Right hindlimb (tissue), 1 donor: Measurements from ENCODE around the gene PCLO.
"Not testable (repeated sequence)": the region's sequence is repeated elsewhere in the genome, so short reads cannot be mapped to it uniquely, and the experiment has no call there.

Experiments
- DNase-seq: peaks from one replicate; pipeline ENCODE4 v3.0.0-alpha.2; 2018

Gene PCLO

GRCh38 chr7:83141927-83142326 is 20.8 kb downstream of the PCLO start:
- DNase-seq = no peak

- no peak for DNase-seq
These were observed 31.8 kb downstream of the PCLO start for GRCh38 chr7:83130623-83131545.

DNA sequence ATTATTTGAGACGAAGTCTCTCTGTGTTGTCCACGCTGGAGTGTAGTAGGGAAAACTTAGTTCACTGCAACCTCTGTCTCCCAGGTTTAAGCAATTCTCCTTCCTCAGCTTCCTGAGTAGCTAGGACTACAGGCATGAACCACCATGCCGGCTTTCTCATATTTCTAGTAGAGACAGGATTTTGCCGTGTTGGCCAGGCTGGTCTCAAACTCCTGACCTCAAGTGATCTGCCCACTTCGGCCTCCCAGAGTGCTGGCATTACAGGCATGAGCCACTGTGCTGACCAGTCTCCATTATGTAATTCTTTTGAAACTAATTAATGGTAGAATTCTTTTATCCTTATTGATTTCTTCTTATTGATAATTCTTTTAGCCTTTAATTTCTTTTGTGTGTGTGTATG is 32.5 kb downstream of the PCLO start:
- DNase-seq = no peak

GRCh38 chr7:83119494-83119893 is 43.2 kb downstream of the PCLO start:
- no peak for DNase-seq

GRCh38 chr7:83119026-83119382 is 43.7 kb downstream of the PCLO start:
- DNase-seq = no peak

DNA sequence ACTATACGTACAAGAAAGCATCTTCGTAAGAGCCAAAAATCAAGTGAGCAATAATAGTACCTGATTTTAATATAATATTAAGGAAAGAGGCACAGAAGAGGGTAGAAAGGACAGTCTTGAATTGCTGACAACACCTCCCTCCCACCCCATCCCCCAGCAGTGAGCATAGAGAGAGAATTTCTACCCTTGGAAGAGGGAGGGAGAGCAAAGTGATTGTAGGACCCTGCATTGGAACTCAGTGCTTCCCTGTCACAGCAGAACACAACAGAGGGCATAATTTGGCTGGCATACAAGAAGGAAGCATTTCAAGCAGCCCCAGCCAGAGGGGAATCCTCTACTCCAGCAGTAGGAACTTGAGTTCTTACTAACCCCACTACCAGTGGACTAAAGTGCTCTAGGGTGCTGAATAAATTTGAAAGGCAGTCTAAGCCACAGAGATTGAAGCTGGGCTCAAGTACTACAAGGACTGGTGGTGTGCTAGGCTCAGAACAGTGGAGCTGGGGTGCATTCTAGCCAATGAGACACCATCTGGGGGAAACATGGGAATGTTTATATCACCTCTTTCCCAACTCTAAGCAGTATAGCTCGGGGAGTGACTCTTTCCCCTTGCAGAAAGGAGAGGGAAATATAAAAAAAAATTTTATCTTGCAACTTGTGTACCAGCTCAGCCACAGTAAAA is 44.2 kb downstream of the PCLO start:
- DNase-seq = no peak

DNA sequence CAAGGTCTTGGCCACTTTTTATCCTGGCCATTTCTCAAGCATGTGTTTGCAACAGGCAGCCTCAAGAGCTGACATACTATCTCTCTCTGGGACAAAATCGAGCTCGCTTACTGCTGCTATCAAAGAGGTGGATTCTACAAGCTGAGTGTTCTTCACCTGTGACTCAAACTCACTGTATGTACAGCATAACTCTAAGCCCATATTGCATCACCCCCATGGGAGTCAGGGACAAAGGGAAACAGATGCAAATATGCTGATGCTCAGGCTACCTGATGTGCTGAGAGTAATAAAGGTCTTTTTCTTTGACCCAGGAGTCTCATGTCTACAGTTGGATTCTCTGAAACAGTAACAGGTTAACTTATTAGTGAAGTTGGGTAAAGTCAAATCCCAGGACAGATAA is 45.2 kb downstream of the PCLO start:
- no peak for DNase-seq

DNA sequence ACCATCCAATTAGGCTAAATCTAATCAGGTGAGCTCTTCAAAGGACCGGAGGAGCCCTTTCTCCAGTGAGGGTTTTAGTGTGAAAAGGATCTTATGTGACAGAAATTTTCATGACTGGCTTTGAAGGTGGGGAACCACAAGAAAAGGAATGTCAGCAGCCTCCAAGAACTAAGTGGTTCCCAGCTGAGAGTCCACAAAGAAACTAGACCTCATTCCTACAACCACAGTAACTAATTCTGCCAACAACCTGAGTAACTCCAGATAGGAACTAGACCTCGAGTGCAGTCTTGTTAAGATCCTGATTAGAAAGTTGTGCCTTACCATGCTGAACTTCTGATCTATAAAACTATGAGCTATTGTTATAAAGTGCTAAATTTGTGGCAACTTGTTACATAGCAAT is 51.3 kb downstream of the PCLO start:
- no peak for DNase-seq

- no peak for DNase-seq
These were observed 53.3 kb downstream of the PCLO start for GRCh38 chr7:83109352-83109751.

- DNase-seq = no peak
These were observed 56.7 kb downstream of the PCLO start for GRCh38 chr7:83105948-83106347.

GRCh38 chr7:83105063-83105462 is 57.6 kb downstream of the PCLO start:
- no peak for DNase-seq

GRCh38 chr7:83101530-83101929 is 61.2 kb downstream of the PCLO start:
- no peak for DNase-seq

DNA sequence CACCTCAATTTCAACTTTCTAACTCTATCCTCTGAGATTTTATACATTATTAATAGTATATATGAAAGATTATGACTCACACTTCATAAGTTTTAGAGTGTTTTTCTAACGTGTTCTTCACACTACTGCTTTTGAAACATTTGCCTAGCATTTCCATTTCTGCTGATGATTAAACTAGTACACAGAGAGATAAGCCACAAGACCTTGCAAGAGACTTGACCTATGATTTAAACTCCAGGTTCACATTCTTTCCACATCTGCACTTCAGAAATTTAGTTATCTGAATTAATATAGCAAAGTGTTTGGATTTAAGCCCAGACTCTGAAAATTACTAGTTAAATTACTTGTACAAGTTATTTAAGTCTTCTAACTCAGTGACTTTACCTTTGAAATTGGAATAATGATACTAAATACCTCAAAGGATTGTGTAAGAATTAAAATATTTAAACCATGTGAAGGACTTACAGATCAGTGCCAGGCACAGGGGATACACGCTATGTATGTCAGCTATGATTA is 66.6 kb downstream of the PCLO start:
- DNase-seq = no peak

DNA sequence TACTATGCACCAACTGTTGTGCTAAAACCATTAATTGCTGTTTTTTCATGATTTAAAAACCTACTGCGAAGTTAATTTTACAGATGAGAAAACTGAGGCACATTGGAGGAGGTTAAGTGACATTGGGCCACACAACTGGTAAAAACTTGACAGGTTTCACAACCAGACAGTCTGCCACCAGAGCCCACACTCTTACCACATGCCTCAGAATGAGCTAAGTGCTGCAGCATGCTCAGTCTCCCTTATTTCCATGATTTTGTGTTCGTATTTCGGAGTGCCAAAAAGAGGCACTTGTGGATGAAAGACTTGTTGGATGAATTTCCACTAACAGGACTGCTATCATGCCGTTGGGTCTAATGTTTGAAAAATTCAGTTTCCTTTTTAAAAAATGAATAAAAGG is 77.4 kb downstream of the PCLO start:
- no peak for DNase-seq

- DNase-seq = not testable (repeated sequence)
These were observed 82.8 kb downstream of the PCLO start for GRCh38 chr7:83079879-83080278.

GRCh38 chr7:83077328-83077727 is 85.4 kb downstream of the PCLO start:
- DNase-seq = no peak

- no peak for DNase-seq
These were observed 89.8 kb downstream of the PCLO start for GRCh38 chr7:83072576-83073517.

DNA sequence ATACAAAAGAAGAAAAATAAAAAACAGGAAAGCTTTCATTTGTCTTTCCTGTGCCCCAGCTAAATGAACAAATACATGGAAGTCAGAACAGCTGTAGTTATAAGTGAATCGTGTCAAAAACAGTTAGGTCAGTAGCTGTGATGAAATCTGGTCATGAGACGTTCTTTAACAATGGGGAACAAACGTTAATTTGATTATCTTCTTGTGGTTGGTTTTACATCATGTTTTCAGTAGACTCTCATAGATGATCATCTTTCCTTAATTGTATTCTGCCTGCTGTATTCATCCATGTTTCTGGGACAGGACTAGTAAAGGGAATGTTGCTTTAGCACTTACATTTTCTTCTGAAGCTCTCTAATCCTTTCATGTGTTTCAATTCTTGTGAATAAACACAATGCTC is 97.0 kb downstream of the PCLO start:
- DNase-seq = no peak

- no peak for DNase-seq
These were observed 102.5 kb downstream of the PCLO start for GRCh38 chr7:83060218-83060617.

DNA sequence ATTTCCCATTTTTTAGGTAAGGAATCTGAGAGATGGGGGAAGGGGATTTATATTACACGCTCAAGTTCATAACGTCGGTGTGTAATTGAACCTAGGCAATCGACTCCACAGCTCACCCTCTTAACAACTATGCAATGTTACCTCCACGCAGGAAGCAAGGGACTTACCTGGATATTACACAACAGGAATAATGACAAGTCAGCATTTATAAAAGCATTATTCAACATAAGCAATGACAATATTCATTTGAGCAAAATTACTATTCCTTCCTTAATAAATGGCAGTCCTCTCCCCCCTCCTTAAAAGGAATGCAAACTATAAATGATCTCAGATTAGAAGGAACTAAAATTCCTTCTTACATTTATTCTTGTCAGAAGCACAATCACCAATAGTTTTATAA is 104.0 kb downstream of the PCLO start:
- DNase-seq = no peak

- DNase-seq = no peak
These were observed 107.5 kb downstream of the PCLO start for GRCh38 chr7:83055197-83055596.

DNA sequence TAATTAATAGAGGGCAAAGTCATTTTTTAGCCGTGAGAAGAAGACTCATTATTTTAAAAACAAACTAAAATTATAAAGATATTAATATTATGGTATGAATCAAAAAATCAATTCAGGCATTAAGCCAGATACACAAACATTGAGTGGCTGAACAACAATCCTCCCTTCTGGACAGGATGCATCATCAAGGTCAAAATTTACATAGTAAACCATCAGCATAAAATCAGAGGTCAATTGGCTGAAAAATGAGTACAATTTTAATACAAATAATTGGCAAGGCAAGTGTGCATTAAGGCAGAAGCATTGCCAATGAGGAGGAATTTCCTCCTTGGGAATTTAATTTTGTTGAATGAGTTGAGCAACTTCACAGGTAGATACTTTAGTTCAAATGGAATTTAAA is 108.2 kb downstream of the PCLO start:
- DNase-seq = no peak

DNA sequence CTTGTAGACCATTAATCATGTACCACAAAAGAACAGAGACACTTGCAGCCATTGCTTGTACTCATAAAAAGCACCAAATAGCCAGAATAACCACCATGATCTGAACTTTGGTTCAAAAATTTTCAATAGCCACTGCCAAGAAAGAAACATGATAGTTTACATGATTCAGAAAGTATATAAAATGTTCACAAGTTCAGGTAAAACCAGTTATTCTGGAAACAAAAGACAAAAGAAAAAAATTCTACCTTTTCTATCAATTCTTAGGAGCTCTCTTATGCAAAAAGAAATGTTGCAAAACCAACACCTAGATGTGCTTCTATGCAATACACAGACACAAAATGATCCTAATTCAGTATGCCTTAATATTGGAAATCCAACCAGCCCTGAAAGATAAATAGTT is 108.7 kb downstream of the PCLO start:
- no peak for DNase-seq
